Measurements from ENCODE around the gene STARD7.
"Not testable (repeated sequence)": the region's sequence is repeated elsewhere in the genome, so short reads cannot be mapped to it uniquely, and the experiment has no call there.

DNA sequence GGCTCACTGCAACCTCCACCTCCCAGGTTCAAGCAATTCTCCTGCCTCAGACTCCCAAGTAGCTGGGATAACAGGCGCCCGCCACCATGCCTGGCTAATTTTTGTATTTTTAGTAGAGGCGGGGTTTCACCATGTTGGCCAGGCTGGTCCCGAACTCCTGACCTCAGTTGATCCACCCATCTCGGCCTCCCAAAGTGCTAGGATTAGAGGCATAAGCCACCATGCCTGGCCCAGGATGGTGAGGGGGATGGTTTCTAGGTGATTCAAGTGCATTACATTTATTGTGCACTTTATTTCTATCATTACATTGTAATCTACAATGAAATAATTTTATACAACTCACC lies 67.0 kb downstream of the STARD7 start:
- TF ChIP-seq, protein P1, sequence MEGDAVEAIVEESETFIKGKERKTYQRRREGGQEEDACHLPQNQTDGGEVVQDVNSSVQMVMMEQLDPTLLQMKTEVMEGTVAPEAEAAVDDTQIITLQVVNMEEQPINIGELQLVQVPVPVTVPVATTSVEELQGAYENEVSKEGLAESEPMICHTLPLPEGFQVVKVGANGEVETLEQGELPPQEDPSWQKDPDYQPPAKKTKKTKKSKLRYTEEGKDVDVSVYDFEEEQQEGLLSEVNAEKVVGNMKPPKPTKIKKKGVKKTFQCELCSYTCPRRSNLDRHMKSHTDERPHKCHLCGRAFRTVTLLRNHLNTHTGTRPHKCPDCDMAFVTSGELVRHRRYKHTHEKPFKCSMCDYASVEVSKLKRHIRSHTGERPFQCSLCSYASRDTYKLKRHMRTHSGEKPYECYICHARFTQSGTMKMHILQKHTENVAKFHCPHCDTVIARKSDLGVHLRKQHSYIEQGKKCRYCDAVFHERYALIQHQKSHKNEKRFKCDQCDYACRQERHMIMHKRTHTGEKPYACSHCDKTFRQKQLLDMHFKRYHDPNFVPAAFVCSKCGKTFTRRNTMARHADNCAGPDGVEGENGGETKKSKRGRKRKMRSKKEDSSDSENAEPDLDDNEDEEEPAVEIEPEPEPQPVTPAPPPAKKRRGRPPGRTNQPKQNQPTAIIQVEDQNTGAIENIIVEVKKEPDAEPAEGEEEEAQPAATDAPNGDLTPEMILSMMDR (IDR thresholded peaks at IDR 0.05): not testable (repeated sequence)
- not testable (repeated sequence) for TF ChIP-seq POLR2A (IDR thresholded peaks at IDR 0.05)

Measured in body of pancreas (tissue), 4 donors.